GM12878 (cell line): ENCODE data around the gene TEPSIN. TPM values are rescaled to one million over a fixed set of nuclear protein-coding genes. Genes with fewer than 3 reads are reported as not detected.

Source experiments
- CHD1 ChIP-seq: IDR thresholded peaks from 2 replicates; pipeline ENCODE4 v1.6.1; 2012; ENCODE audit warnings: low read depth, low read length, improper control_type of control experiment
- CHD2 ChIP-seq: IDR thresholded peaks from 2 replicates; pipeline ENCODE4 v1.6.1; 2011; ENCODE audit warnings: low read depth, low read length, improper control_type of control experiment, borderline replicate concordance
- HDAC2 ChIP-seq: fragments of 200-600 bp; sonication (generic); IDR thresholded peaks from 2 replicates; pipeline ENCODE4 v1.6.1; 2017
- IRF4 ChIP-seq: IDR thresholded peaks from 2 replicates; pipeline ENCODE4 v1.6.1; 2011; ENCODE audit warnings: low read depth, low read length
- MYB ChIP-seq: fragments of 150-350 bp; IDR thresholded peaks from 2 replicates; pipeline ENCODE4 v1.6.1; 2014; ENCODE audit warnings: mild to moderate bottlenecking, low read depth, low read length, borderline replicate concordance
- NFYB ChIP-seq: IDR thresholded peaks from 2 replicates; pipeline ENCODE4 v1.6.1; 2011; ENCODE audit warnings: low read depth, mild to moderate bottlenecking, low read length, improper control_type of control experiment, moderate library complexity; ENCODE audit not compliant: insufficient read depth
- PAX8 ChIP-seq: fragments of 450-650 bp; IDR thresholded peaks from 2 replicates; pipeline ENCODE4 v1.6.1; 2017; ENCODE audit warnings: mild to moderate bottlenecking, moderate library complexity
- RAD21 ChIP-seq: IDR thresholded peaks from 2 replicates; pipeline ENCODE4 v1.6.1; 2011; ENCODE audit warnings: mild to moderate bottlenecking, low read depth, low read length, moderate library complexity; ENCODE audit not compliant: insufficient read depth
- RBBP5 ChIP-seq: fragments of 200-600 bp; sonication (generic); conservative IDR thresholded peaks from 2 replicates; pipeline ENCODE4 v1.6.1; 2016
- RCOR1 ChIP-seq: conservative IDR thresholded peaks from 2 replicates; pipeline ENCODE4 v1.6.1; 2012; ENCODE audit warnings: low read depth, low read length, improper control_type of control experiment
- RFX5 ChIP-seq: IDR thresholded peaks from 2 replicates; pipeline ENCODE4 v1.6.1; 2011; ENCODE audit warnings: low read depth, low read length, improper control_type of control experiment
- SIX5 ChIP-seq: IDR thresholded peaks from 2 replicates; pipeline ENCODE4 v1.6.1; 2011; ENCODE audit warnings: mild to moderate bottlenecking, low read depth, low read length, moderate library complexity; ENCODE audit not compliant: severe bottlenecking
- SP1 ChIP-seq: IDR thresholded peaks from one replicate; pipeline ENCODE4 v1.6.1; 2011; ENCODE audit warnings: low read depth, low read length
- SUZ12 ChIP-seq: fragments of 200-600 bp; sonication (generic); IDR thresholded peaks from one replicate; pipeline ENCODE4 v1.6.1; 2018; ENCODE audit warnings: antibody characterized with exemption, mild to moderate bottlenecking; ENCODE audit not compliant: unreplicated experiment
- TAF1 ChIP-seq: IDR thresholded peaks from 2 replicates; pipeline ENCODE4 v1.6.1; 2011; ENCODE audit warnings: mild to moderate bottlenecking, low read depth, low read length, borderline replicate concordance
- ZBED1 ChIP-seq: IDR thresholded peaks from 2 replicates; pipeline ENCODE4 v1.6.1; 2016; ENCODE audit warnings: borderline replicate concordance
- ZNF207 ChIP-seq: fragments of 450-650 bp; IDR thresholded peaks from 2 replicates; pipeline ENCODE4 v1.6.1; 2014; ENCODE audit warnings: antibody characterized with exemption, mild to moderate bottlenecking, borderline replicate concordance
- ZNF622 ChIP-seq: fragments of 450-650 bp; IDR thresholded peaks from 2 replicates; pipeline ENCODE4 v1.6.1; 2017; ENCODE audit warnings: mild to moderate bottlenecking, inconsistent platforms
- polyA plus RNA-seq, 11 experiments: library from polyadenylated mRNA; depleted of rRNA in 4 of 11; unstranded in 6 of 11; stranded (reverse) in 5 of 11; fragments of >200 nt; fragmentation: Nextera tagmentation in 4 of 11; fragmentation: Illumina TruSeq in 1 of 11; extraction: Ambion mirVana in 4 of 11; extraction: Trizol in 1 of 11; gene quantifications; 1 replicate in 1 of 11; 2 replicates in 10 of 11; pipeline versions ENCODE4 v1.2.1 to v1.2.3, GENCODE V29; 2011 to 2016; ENCODE audit warnings: inconsistent platforms in 2 of 11, missing spikeins in 2 of 11, low read depth in 1 of 11
- total RNA-seq, 4 experiments: library from RNA; depleted of rRNA in 3 of 4; stranded (reverse); fragments of >200 nt in 3 of 4; fragmentation: Illumina TruSeq in 1 of 4; extraction: Trizol in 1 of 4; gene quantifications; 2 replicates each; pipeline versions ENCODE4 v1.2.1 to v1.2.3, GENCODE V29; 2013 to 2021
- TF ChIP-seq, protein P1 (sequence below): fragments of 150-350 bp; IDR thresholded peaks from 2 replicates; pipeline ENCODE4 v1.6.1; 2016; ENCODE audit warnings: low read depth, low read length
- TF ChIP-seq, protein P2 (sequence below): fragments of 450-650 bp; IDR thresholded peaks from 2 replicates; pipeline ENCODE4 v1.6.1; 2017; ENCODE audit warnings: mild to moderate bottlenecking, moderate library complexity
- TF ChIP-seq, protein P3 (sequence below): fragments of 450-650 bp; IDR thresholded peaks from 2 replicates; pipeline ENCODE4 v1.6.1; 2018; ENCODE audit warnings: borderline replicate concordance, mild to moderate bottlenecking; ENCODE audit not compliant: partially characterized antibody

Gene TEPSIN
- total and polyA plus RNA-seq, 10 of the 15 experiments (the other 5 are each of a cell fraction or from before 2014, with no cell fraction given), result 0.87 to 36.7 (median 5.3) TPM

DNA sequence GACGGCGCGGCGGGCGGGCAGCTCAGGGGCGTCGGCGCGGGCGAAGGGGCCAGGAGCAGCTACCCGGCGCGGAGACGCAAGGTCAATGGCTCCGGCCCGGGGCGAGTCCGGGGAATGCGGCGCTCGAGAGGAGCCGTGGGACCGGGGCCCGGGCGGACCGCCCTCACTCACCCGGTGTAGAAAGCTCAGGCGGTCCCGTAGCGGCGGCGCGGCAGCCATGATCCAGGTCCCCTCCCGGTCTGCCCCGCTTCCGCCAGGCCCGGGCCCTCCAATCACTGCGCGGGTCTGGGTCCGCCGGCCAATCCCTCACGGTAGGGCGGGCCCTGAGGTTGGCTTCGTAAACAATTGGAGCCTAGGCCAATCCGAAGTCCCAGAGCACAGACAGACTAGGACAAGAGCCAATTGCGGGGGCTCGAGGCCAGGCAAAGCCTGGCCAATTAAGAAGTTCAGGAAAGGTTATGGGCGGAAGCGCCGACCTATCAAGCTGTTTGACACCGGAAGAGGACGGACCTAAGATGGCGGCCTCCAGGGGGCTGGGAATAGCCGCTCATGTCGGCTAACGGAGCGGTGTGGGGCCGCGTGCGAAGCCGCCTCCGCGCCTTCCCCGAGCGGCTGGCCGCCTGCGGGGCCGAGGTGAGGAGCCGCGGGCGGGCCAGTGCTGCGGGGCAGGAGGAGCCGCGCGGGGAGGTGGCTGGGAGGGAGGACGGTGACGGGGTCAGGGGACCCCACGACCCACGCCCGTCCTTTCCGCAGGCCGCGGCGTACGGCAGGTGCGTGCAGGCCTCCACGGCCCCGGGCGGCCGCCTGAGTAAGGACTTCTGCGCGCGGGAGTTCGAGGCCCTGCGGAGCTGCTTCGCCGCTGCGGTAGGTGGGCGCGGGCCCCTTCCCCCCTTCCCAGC is at the start of gene TEPSIN, which contains the start of gene NDUFAF8 (continued):
- TF ChIP-seq PAX8 (no peak), SIX5 (peak; percentile 78), SUZ12 (no peak), RAD21 (no peak), IRF4 (no peak), NFYB (peak; percentile 98), CHD2 (peak; percentile 98), RFX5 (no peak), ZNF622 (no peak), RBBP5 (no peak), CHD1 (no peak), SP1 (peak; percentile 100), ZNF207 (no peak), ZBED1 (no peak), TAF1 (peak; percentile 55; the same call in 1 of the 2 replicates), MYB (no peak), RCOR1 (0 out of 2 replicates have a peak, but pooled peaks have one; percentile 45), HDAC2 (no peak; the same call in 1 of the 2 replicates)
- TF ChIP-seq, protein P1, sequence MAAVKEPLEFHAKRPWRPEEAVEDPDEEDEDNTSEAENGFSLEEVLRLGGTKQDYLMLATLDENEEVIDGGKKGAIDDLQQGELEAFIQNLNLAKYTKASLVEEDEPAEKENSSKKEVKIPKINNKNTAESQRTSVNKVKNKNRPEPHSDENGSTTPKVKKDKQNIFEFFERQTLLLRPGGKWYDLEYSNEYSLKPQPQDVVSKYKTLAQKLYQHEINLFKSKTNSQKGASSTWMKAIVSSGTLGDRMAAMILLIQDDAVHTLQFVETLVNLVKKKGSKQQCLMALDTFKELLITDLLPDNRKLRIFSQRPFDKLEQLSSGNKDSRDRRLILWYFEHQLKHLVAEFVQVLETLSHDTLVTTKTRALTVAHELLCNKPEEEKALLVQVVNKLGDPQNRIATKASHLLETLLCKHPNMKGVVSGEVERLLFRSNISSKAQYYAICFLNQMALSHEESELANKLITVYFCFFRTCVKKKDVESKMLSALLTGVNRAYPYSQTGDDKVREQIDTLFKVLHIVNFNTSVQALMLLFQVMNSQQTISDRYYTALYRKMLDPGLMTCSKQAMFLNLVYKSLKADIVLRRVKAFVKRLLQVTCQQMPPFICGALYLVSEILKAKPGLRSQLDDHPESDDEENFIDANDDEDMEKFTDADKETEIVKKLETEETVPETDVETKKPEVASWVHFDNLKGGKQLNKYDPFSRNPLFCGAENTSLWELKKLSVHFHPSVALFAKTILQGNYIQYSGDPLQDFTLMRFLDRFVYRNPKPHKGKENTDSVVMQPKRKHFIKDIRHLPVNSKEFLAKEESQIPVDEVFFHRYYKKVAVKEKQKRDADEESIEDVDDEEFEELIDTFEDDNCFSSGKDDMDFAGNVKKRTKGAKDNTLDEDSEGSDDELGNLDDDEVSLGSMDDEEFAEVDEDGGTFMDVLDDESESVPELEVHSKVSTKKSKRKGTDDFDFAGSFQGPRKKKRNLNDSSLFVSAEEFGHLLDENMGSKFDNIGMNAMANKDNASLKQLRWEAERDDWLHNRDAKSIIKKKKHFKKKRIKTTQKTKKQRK, result peak; percentile 96
- TF ChIP-seq, protein P2, sequence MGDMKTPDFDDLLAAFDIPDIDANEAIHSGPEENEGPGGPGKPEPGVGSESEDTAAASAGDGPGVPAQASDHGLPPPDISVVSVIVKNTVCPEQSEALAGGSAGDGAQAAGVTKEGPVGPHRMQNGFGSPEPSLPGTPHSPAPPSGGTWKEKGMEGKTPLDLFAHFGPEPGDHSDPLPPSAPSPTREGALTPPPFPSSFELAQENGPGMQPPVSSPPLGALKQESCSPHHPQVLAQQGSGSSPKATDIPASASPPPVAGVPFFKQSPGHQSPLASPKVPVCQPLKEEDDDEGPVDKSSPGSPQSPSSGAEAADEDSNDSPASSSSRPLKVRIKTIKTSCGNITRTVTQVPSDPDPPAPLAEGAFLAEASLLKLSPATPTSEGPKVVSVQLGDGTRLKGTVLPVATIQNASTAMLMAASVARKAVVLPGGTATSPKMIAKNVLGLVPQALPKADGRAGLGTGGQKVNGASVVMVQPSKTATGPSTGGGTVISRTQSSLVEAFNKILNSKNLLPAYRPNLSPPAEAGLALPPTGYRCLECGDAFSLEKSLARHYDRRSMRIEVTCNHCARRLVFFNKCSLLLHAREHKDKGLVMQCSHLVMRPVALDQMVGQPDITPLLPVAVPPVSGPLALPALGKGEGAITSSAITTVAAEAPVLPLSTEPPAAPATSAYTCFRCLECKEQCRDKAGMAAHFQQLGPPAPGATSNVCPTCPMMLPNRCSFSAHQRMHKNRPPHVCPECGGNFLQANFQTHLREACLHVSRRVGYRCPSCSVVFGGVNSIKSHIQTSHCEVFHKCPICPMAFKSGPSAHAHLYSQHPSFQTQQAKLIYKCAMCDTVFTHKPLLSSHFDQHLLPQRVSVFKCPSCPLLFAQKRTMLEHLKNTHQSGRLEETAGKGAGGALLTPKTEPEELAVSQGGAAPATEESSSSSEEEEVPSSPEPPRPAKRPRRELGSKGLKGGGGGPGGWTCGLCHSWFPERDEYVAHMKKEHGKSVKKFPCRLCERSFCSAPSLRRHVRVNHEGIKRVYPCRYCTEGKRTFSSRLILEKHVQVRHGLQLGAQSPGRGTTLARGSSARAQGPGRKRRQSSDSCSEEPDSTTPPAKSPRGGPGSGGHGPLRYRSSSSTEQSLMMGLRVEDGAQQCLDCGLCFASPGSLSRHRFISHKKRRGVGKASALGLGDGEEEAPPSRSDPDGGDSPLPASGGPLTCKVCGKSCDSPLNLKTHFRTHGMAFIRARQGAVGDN, result 0 out of 2 replicates have a peak, but pooled peaks have one; percentile 31
- TF ChIP-seq, protein P3, sequence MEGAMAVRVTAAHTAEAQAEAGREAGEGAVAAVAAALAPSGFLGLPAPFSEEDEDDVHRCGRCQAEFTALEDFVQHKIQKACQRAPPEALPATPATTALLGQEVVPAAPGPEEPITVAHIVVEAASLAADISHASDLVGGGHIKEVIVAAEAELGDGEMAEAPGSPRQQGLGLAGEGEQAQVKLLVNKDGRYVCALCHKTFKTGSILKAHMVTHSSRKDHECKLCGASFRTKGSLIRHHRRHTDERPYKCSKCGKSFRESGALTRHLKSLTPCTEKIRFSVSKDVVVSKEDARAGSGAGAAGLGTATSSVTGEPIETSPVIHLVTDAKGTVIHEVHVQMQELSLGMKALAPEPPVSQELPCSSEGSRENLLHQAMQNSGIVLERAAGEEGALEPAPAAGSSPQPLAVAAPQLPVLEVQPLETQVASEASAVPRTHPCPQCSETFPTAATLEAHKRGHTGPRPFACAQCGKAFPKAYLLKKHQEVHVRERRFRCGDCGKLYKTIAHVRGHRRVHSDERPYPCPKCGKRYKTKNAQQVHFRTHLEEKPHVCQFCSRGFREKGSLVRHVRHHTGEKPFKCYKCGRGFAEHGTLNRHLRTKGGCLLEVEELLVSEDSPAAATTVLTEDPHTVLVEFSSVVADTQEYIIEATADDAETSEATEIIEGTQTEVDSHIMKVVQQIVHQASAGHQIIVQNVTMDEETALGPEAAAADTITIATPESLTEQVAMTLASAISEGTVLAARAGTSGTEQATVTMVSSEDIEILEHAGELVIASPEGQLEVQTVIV, result peak; percentile 94
